ENCODE measurements around the gene PRTFDC1. TPM values are rescaled to one million over a fixed set of nuclear protein-coding genes. Genes with fewer than 3 reads are reported as not detected.
"Not testable (repeated sequence)": the region's sequence is repeated elsewhere in the genome, so short reads cannot be mapped to it uniquely, and the experiment has no call there.

Gene PRTFDC1
- polyA plus RNA-seq, 1 experiment: 46.8 TPM

DNA sequence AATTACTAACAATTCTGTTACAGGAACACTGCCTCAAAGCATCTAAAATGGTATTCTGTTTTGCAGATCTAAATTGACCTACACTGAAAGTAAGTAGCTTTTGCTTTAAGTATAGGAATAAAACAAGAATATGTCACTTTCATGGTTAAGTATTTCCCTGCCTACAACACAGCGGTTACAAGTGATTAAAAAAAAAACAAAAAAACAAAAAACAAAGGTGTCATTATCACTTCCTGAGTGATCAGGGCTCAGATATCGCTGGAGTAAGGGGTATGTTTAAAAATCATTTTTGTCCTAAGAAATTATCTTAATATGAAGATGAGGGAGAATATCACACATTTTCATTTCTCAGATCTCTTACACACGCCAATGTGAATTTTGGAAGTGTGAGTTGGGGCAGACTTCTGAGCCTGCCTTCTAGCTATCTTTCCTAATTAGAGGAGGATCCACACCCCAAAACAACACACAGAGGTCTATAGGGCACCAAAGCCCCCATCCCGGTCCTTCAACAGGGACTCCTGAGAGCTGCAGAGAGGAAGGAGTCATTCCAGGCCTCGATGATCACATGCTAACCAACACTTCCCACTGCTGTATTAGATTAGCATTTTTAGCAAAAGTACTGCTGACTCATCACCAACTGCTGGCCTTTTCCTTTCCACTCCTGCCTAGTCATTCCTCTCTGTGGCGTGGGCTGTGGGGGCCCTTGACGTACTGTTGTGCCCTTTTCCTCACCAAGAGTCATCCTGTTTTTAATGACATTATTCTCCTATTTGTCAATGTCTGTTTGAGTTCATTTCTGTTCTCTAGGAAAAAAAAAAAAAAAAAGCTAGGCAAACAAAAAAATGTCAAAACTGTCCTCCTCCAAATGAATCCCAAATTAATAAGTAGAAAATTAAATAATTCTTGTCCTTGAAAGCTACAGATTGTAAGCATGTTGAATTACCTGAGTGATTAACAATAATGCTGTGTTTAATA is 31.2 kb downstream of the PRTFDC1 start:
- ChIA-PET POLR2A (interaction anchor here (0.6 to 0.7 kb wide), 5 partner anchors 21 to 165 kb away, joined by 3 to 4 read pairs (median 3); no protein-coding TSS in a partner anchor), CTCF (interaction anchor here (0.6 to 2.3 kb wide), 5 partner anchors 12 to 277 kb away, joined by 3 to 9 read pairs (median 5); no protein-coding TSS in a partner anchor)
- Histone ChIP-seq H3K27me3 (ENCODE audit: control insufficient read depth, insufficient read depth, low read length) (no peaks in the 10 kb centered on the region), H3K27ac (ENCODE audit: low read depth, low read length) (peak overlapping the region; percentile 92), H3K9me3 (ENCODE audit: control insufficient read depth, insufficient read depth, low read length) (no peaks in the 10 kb centered on the region), H3K4me3 (ENCODE audit: low read depth, low read length) (no peak overlapping the region)
- TF ChIP-seq, protein P1, sequence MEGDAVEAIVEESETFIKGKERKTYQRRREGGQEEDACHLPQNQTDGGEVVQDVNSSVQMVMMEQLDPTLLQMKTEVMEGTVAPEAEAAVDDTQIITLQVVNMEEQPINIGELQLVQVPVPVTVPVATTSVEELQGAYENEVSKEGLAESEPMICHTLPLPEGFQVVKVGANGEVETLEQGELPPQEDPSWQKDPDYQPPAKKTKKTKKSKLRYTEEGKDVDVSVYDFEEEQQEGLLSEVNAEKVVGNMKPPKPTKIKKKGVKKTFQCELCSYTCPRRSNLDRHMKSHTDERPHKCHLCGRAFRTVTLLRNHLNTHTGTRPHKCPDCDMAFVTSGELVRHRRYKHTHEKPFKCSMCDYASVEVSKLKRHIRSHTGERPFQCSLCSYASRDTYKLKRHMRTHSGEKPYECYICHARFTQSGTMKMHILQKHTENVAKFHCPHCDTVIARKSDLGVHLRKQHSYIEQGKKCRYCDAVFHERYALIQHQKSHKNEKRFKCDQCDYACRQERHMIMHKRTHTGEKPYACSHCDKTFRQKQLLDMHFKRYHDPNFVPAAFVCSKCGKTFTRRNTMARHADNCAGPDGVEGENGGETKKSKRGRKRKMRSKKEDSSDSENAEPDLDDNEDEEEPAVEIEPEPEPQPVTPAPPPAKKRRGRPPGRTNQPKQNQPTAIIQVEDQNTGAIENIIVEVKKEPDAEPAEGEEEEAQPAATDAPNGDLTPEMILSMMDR (IDR thresholded peaks at IDR 0.05; ENCODE audit: low read depth, low read length): no peak
- peak; percentile 85 for DNase-seq (ENCODE audit: low read depth, low spot score)

DNA sequence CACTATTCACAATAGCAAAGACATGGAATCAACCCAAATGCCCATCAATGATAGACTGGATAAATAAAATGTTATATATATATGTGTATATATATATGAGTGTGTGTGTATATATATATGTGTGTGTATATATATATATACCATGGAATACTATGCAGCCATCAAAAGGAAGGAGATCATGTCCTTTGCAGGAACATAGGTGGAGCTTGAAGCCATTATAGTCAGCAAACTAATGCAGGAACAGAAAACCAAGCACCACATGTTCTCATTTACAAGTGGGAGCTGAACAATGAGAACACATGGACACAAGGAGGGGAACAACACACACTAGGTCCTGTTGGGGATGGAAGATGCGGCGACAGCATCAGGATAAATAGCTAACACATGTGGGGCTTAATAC is 32.2 kb downstream of the PRTFDC1 start:
- CTCF ChIA-PET: interaction anchor here (2.3 kb wide), 1 partner anchor 11 kb away, joined by 9 read pairs; no protein-coding TSS in a partner anchor
- H3K9me3 ChIP-seq (ENCODE audit: control insufficient read depth, insufficient read depth, low read length); POLR2A ChIA-PET; H3K27me3 ChIP-seq (ENCODE audit: control insufficient read depth, insufficient read depth, low read length); DNase-seq (ENCODE audit: low read depth, low spot score); H3K4me3 ChIP-seq (ENCODE audit: low read depth, low read length); H3K27ac ChIP-seq (ENCODE audit: low read depth, low read length): not testable (repeated sequence)

DNA sequence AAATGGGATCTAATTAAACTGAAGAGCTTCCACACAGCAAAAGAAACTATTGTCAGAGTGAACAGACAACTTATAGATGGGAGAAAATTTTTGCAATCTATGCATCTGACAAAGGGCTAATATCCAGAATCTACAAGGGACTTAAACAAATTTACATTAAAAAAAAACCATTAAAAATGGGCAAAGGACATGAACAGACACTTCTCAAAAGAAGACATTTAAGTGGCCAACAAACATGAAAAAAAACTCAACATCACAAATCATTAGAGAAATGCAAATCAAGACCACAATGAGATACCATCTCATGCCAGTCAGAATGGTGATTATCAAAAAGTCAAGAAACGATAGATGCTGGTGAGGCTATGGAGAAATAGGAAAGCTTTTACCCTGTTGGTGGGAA is 32.8 kb downstream of the PRTFDC1 start:
- H3K27me3 ChIP-seq (ENCODE audit: control insufficient read depth, insufficient read depth, low read length); H3K9me3 ChIP-seq (ENCODE audit: control insufficient read depth, insufficient read depth, low read length); H3K4me3 ChIP-seq (ENCODE audit: low read depth, low read length); H3K27ac ChIP-seq (ENCODE audit: low read depth, low read length); POLR2A ChIA-PET; DNase-seq (ENCODE audit: low read depth, low spot score): not testable (repeated sequence)
- CTCF ChIA-PET: interaction anchor here (2.3 kb wide), 1 partner anchor 10 kb away, joined by 9 read pairs; no protein-coding TSS in a partner anchor

DNA sequence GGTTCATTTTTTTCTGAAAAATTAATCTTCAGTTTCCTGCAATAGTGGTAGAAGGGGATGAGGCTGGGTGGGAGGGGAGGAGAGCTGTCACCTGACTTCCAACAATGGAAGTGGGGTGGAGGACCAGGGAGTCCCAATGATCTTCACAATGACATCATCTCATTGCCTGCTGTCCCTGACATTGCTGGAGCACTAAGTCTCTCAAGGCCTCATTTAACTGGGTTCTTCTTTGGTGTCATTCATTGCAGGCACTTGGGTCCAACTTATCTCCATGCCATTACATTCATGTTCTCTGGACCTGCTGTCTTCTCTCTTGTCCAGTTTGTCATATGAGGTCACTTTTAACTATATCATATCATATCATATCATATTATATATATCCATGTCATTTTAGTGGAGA is 34.4 kb downstream of the PRTFDC1 start:
- Histone ChIP-seq H3K9me3 (ENCODE audit: control insufficient read depth, insufficient read depth, low read length) (no peaks in the 10 kb centered on the region), H3K4me3 (ENCODE audit: low read depth, low read length) (no peak overlapping the region), H3K27me3 (ENCODE audit: control insufficient read depth, insufficient read depth, low read length) (no peaks in the 10 kb centered on the region), H3K27ac (ENCODE audit: low read depth, low read length) (no peak overlapping the region)
- ChIA-PET CTCF (no interaction called here), POLR2A (no interaction called here)
- TF ChIP-seq, protein P1 (IDR thresholded peaks at IDR 0.05; ENCODE audit: low read depth, low read length): no peak
- DNase-seq (ENCODE audit: low read depth, low spot score): no peak

DNA sequence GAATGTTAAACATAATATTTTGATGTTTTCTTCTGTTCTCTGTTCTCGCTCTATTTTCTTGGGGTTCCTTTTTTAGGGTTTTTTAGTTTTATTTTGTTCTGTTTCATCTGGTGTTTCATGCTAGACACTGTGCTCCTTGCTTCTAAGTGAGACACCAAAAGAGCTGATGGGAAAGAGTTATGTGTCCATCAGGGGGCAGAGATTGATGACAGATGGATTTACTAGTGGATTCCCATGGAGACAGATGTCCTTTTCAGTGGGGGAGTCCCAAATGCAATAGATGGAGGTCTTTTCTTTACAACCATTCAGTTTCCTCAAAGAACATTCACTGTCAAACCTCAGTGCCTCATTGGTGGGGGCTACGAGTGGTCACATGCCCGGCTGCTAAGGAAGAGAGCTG is 34.9 kb downstream of the PRTFDC1 start:
- Histone ChIP-seq H3K9me3 (ENCODE audit: control insufficient read depth, insufficient read depth, low read length) (no peaks in the 10 kb centered on the region), H3K4me3 (ENCODE audit: low read depth, low read length) (no peak overlapping the region), H3K27ac (ENCODE audit: low read depth, low read length) (no peak overlapping the region), H3K27me3 (ENCODE audit: control insufficient read depth, insufficient read depth, low read length) (no peaks in the 10 kb centered on the region)
- TF ChIP-seq, protein P1 (IDR thresholded peaks at IDR 0.05; ENCODE audit: low read depth, low read length): no peak
- CTCF ChIA-PET: no interaction called here
- DNase-seq (ENCODE audit: low read depth, low spot score): no peak
- POLR2A ChIA-PET: no interaction called here

DNA sequence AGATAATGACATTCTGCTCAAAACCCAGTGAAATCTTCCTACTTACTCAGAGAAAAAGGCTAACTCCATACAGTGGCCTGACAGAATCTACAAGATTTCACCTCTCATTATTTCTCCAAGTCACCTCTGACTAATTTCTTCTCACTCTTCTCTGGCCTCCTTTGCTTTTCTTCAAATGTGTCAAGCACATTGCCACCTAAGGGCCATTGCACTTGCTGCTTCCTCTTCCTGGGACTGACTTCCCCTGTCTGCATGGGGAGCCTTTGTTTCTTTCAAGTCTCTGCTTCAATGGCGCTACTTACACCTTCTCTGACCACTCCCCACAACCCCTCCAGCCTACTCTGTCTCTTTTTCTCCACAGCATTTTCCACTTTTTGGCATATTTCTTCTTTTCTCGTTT is 36.0 kb downstream of the PRTFDC1 start:
- H3K4me3 ChIP-seq (ENCODE audit: low read depth, low read length): no peak overlapping the region
- no peaks in the 10 kb centered on the region for H3K9me3 ChIP-seq (ENCODE audit: control insufficient read depth, insufficient read depth, low read length)
- H3K27ac ChIP-seq (ENCODE audit: low read depth, low read length): no peak overlapping the region
- no peak for DNase-seq (ENCODE audit: low read depth, low spot score)
- ChIA-PET CTCF (no interaction called here), POLR2A (no interaction called here)
- H3K27me3 ChIP-seq (ENCODE audit: control insufficient read depth, insufficient read depth, low read length): no peaks in the 10 kb centered on the region
- TF ChIP-seq, protein P1 (IDR thresholded peaks at IDR 0.05; ENCODE audit: low read depth, low read length): no peak

All from AG04450 (cell line).